GM18517 (cell line): ENCODE data around the gene KDM3B.
"Not testable (repeated sequence)": the region's sequence is repeated elsewhere in the genome, so short reads cannot be mapped to it uniquely, and the experiment has no call there.

ENCODE experiments used
- ATAC-seq: cut with Tn5 transposase; IDR thresholded peaks from one replicate; pipeline ENCODE4 v1.9.1; 2021; ENCODE audit warnings: mild to moderate bottlenecking, moderate library complexity; ENCODE audit not compliant: unreplicated experiment

Gene KDM3B

DNA sequence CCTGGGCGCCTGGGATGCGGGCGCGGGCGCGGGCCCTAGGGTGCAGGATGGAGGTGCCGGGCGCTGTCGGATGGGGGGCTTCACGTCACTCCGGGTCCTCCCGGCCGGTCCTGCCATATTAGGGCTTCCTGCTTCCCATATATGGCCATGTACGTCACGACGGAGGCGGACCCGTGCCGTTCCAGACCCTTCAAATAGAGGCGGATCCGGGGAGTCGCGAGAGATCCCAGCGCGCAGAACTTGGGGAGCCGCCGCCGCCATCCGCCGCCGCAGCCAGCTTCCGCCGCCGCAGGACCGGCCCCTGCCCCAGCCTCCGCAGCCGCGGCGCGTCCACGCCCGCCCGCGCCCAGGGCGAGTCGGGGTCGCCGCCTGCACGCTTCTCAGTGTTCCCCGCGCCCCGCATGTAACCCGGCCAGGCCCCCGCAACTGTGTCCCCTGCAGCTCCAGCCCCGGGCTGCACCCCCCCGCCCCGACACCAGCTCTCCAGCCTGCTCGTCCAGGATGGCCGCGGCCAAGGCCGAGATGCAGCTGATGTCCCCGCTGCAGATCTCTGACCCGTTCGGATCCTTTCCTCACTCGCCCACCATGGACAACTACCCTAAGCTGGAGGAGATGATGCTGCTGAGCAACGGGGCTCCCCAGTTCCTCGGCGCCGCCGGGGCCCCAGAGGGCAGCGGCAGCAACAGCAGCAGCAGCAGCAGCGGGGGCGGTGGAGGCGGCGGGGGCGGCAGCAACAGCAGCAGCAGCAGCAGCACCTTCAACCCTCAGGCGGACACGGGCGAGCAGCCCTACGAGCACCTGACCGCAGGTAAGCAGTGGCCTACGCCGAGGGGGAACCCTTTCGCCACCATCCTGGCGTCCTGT lies 113.0 kb downstream of the KDM3B start, which contains the start of gene EGR1:
Gene EGR1 (plus strand): TSS at position 219 of the 864 bp plus-strand sequence. CDS start 283 bp downstream, at position 502.
- peak; percentile 48 for ATAC-seq

DNA sequence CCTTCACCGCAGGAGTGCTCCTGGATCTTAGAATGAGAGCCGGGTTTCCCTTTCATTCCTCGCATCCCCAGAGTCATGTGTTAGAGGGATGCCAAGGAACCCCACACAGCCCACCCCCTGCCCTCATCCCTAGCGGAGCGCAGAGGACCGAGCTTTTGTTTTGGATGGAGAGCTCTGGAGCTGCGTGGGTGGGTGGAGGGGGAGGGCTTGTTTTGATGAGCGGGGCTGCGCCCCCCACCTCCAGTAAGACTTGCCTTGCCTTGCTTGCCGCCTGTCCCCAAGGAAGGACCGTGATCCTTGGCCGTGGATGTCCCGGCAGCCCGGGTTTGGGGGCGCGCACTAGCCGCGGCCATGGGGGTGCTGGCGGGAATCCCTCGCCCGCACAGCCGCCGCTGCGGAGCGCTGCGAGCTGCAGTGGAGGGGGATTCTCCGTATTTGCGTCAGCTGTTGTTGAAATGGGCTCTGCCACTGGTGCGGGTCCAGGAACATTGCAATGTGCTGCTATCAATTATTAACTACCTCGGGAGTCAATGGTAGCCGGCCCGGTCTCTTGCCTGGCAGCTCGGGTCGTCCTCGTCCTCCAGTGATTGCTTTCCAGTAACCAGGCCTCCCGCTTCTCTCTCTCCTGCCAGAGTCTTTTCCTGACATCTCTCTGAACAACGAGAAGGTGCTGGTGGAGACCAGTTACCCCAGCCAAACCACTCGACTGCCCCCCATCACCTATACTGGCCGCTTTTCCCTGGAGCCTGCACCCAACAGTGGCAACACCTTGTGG lies 113.8 kb downstream of the KDM3B start:
- no peak for ATAC-seq

DNA sequence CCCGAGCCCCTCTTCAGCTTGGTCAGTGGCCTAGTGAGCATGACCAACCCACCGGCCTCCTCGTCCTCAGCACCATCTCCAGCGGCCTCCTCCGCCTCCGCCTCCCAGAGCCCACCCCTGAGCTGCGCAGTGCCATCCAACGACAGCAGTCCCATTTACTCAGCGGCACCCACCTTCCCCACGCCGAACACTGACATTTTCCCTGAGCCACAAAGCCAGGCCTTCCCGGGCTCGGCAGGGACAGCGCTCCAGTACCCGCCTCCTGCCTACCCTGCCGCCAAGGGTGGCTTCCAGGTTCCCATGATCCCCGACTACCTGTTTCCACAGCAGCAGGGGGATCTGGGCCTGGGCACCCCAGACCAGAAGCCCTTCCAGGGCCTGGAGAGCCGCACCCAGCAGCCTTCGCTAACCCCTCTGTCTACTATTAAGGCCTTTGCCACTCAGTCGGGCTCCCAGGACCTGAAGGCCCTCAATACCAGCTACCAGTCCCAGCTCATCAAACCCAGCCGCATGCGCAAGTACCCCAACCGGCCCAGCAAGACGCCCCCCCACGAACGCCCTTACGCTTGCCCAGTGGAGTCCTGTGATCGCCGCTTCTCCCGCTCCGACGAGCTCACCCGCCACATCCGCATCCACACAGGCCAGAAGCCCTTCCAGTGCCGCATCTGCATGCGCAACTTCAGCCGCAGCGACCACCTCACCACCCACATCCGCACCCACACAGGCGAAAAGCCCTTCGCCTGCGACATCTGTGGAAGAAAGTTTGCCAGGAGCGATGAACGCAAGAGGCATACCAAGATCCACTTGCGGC lies 114.6 kb downstream of the KDM3B start:
- ATAC-seq: no peak

DNA sequence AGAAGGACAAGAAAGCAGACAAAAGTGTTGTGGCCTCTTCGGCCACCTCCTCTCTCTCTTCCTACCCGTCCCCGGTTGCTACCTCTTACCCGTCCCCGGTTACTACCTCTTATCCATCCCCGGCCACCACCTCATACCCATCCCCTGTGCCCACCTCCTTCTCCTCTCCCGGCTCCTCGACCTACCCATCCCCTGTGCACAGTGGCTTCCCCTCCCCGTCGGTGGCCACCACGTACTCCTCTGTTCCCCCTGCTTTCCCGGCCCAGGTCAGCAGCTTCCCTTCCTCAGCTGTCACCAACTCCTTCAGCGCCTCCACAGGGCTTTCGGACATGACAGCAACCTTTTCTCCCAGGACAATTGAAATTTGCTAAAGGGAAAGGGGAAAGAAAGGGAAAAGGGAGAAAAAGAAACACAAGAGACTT lies 115.2 kb downstream of the KDM3B start:
- ATAC-seq: no peak

DNA sequence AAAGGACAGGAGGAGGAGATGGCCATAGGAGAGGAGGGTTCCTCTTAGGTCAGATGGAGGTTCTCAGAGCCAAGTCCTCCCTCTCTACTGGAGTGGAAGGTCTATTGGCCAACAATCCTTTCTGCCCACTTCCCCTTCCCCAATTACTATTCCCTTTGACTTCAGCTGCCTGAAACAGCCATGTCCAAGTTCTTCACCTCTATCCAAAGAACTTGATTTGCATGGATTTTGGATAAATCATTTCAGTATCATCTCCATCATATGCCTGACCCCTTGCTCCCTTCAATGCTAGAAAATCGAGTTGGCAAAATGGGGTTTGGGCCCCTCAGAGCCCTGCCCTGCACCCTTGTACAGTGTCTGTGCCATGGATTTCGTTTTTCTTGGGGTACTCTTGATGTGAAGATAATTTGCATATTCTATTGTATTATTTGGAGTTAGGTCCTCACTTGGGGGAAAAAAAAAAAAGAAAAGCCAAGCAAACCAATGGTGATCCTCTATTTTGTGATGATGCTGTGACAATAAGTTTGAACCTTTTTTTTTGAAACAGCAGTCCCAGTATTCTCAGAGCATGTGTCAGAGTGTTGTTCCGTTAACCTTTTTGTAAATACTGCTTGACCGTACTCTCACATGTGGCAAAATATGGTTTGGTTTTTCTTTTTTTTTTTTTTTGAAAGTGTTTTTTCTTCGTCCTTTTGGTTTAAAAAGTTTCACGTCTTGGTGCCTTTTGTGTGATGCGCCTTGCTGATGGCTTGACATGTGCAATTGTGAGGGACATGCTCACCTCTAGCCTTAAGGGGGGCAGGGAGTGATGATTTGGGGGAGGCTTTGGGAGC lies 115.9 kb downstream of the KDM3B start:
- ATAC-seq: no peak

DNA sequence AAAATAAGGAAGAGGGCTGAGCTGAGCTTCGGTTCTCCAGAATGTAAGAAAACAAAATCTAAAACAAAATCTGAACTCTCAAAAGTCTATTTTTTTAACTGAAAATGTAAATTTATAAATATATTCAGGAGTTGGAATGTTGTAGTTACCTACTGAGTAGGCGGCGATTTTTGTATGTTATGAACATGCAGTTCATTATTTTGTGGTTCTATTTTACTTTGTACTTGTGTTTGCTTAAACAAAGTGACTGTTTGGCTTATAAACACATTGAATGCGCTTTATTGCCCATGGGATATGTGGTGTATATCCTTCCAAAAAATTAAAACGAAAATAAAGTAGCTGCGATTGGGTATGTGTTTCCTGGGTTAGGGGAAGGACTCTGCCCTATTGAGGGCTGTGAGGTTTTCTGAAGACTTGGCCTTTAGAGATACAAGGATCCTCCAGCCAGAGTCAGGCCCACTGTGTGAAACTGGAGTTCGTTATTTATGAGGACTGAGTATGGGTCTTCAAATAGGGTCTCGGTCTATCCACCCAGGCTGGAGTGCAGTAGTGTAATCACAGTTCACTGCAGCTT lies 116.6 kb downstream of the KDM3B start:
- ATAC-seq: no peak

DNA sequence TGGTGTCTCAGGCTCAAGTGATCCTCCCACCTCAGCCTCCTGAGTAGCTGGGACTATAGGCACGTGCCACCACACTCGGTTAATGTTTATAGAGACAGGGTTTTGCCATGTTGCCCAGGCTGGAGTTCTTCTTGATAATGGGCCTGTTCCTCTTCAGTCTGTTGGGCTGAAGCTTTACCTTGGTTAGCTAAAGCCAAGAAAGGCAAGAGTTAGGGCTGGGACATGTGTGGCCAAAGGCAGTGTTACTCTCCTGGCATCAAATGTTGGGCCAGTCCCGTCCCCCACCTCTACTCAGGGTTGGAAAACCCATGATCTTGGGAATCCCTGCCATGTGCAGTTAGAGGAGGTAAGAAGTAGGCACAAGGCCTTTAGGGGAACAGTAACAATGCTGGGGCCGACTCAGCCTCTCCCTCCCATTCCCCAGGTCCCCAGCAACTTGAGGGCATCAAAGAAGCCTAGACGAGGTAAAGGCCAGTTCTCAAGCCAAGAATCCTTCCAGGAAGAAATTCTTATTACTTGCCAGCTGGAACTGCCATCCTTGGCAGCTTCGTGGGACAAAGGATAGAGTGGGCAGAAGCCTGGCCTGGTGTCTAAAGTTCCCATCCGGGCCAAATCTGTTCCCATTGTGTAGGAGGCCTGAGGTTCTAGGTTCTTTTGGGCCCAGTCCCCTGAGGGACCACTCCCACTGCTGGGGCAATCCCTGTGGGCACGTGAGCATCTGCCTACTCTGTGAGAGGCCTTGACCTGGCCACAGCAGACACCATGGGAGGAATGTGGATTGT lies 117.2 kb downstream of the KDM3B start:
- no peak for ATAC-seq

DNA sequence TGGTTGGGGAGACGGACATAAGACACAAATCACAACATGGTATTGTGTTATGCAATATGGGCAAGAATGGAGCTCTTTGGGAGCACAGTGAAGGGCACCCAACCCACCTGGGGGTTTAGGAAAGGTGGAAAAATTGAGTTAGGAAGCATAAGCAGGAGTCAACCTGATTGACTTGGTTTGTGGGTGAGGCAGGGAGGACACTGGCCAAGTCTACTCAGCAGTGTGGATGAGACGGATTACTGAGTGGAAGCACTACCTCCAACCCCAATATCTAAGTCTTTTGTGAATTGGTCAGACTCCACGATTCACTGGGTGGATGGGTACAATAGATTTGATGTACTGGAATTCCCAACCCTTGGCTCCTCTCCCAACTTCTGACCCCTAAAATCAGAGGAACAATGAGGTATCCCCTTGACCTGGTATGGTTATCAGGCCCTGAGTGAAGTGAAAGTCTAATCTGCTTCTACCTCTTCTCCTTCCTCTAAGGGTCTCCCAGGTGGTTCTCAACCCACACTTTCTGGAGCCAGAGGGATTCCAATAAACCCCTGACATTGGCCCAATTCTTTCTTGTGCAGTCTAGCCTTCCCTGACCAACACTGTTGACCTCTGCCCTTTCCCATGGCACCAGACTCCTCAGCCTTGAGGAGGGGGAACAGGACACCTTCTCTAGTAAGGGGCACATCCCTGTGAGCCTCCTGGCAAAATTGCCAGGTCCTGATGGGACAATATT lies 118.0 kb downstream of the KDM3B start:
- no peak for ATAC-seq

DNA sequence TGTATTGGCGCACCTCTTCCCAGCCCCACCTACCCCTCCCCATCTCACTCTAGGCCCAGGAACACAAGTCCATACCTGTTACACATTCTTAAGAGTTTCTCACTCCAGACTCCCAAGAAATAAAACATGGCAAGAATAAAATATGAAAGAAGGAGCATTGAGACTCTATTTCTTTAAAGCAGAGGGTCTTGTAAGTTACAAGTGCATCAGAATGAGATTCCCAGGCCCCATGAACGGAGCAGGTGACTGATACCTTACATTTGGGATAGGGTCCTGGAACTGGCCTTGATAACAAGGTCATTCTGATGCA lies 118.5 kb downstream of the KDM3B start:
- no peak for ATAC-seq

DNA sequence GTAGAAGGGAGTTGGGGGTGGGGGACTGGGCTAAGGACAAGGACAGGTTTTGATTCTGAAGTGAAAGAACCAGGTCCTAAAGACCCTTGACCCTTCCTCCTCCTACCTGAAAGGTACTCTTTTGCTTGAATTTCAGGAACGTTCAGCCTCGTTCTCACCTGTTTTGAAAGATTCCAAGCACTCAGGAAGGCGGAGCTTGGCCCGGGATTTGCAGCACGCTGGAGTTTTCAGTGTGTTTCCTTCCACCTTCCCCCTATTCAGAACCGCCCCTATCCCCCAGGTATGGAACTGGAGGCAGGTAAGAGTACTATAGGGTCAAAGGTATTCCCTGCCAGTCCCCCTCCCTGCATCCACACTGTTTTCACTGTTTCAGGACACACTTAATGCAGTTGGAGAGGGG lies 119.9 kb downstream of the KDM3B start:
- ATAC-seq: no peak

DNA sequence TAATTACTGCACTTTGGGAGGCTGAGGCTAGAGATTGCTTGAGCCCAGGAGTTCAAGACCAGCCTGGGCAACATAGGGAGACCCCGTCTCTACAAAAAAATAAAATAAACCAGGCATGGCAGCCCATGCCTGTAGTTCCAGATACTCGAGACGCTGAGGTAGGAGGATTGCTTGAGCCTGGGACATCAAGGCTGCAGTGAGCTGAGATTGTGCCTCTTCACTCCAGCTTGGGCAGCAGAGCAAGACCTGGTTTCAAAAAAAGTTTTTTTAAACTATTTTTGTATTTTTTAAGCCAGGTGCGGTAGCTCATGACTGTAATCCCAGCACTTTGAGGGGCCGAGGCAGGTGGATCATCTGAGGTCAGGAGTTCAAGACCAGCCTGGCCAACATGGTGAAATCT lies 120.7 kb downstream of the KDM3B start:
- not testable (repeated sequence) for ATAC-seq

DNA sequence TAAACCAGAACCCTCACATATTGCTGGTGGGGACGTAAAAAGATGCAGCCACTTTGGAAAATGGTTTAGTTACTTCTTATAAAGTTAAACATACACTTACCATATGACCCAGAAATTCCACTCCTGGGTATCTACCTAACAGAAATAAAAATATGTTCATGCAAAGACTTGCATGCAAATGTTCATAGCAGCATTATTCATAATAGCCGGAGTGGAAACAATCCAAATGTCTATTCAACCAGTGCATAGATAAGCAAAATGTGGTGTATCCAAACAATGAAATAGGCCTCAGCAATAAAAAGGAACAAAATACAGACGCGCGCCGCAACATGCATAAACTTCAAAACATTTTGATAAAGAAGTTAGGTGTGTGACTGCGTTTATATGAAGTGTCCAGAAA lies 124.4 kb downstream of the KDM3B start:
- ATAC-seq: no peak

DNA sequence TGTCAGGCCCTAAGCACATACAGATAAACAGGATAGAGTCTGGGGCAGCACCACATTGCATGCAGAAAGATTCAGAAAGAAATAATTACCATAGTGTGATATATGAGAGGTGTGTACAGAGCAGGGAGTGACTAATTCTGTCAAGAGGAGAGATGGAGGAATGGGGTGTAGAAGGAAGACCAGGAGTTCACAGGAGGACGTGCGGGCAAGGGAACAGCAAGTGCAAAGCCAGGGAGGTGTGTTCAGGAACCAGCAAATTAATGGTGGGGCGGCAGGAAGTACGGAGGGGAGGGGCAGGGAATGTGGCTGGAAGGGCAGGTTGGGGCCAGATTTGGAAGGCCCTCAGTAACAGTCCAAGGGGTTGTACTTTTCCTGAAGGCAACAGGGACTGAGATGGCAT lies 130.2 kb downstream of the KDM3B start:
- no peak for ATAC-seq
